ENCODE measurements around the gene MYBPC2.

GRCh38 chr19:50393589-50393988 is 39.1 kb upstream of the MYBPC2 start:
- TF ChIP-seq CTCF (IDR thresholded peaks at IDR 0.05) (no peak), POLR2AphosphoS5 (IDR thresholded peaks at IDR 0.05; ENCODE audit: insufficient read depth in 1 of 2, low read depth in 1 of 2) (no peak), POLR2A (IDR thresholded peaks at IDR 0.05) (no peak)

All from vagina (tissue), 2 donors.